ENCODE data around the gene COMP. TPM values are rescaled to one million over a fixed set of nuclear protein-coding genes. Genes with fewer than 3 reads are reported as not detected.

The COMP gene
- polyA plus RNA-seq, 2 of the 4 experiments (the other 2 are of a cell fraction), result not detected

DNA sequence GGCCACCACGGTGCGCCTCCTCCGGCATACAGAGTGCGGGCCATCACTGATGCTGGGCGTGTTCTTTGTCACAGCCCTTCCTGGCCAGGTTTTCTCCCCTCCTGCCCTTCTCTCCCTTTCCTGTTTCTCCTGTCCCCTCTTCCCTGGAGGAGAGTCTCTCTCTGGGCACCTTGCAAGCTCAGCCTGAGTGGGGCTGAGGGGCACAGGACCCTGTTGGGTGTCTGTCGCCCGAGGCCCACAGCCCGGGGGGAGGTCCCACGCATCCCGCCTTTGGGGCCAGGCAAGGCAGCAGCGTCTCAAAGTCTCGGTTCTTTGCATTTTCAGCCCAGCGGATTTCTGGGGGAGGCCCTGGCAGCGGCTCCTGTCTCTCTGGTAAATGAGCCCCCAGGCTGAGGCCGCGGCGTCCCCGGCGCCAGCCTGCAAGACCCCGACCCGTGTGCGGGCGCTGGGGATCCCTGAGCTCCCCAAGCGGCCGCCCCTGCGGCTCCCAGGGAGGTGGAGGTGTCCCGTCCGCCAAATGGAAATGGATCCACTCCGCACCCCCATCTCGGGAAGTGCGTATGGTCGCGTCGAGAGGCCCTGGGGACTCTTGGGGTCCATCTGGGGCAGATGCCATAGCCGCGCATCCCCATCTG is 47.2 kb downstream of the COMP start (continued):
- TF ChIP-seq, protein P1, sequence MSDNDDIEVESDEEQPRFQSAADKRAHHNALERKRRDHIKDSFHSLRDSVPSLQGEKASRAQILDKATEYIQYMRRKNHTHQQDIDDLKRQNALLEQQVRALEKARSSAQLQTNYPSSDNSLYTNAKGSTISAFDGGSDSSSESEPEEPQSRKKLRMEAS (IDR thresholded peaks at IDR 0.05), result no peak

GRCh38 chr19:18742838-18743783 is 48.0 kb downstream of the COMP start:
- H3K27ac ChIP-seq, result no peak overlapping the region
- 86% methylated on average over 20 of the region's 38 CpGs for WGBS (ENCODE audit: missing lambda C conversion rate)
- no peak; a peak in 1 of 6 replicates for ATAC-seq
- peak; percentile 13 for TF ChIP-seq MAFK (IDR thresholded peaks at IDR 0.05; ENCODE audit: partially characterized antibody)
- TF ChIP-seq, protein P2, sequence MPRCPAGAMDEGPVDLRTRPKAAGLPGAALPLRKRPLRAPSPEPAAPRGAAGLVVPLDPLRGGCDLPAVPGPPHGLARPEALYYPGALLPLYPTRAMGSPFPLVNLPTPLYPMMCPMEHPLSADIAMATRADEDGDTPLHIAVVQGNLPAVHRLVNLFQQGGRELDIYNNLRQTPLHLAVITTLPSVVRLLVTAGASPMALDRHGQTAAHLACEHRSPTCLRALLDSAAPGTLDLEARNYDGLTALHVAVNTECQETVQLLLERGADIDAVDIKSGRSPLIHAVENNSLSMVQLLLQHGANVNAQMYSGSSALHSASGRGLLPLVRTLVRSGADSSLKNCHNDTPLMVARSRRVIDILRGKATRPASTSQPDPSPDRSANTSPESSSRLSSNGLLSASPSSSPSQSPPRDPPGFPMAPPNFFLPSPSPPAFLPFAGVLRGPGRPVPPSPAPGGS (IDR thresholded peaks at IDR 0.05), result no peak
- no peaks in the 10 kb centered on the region for H3K9me3 ChIP-seq
- peaks cover under 1% of the 10 kb centered on the region; the same call in 1 of the 3 replicates for H3K4me1 ChIP-seq
- POLR2A ChIA-PET, result no interaction called here
- FAIRE-seq, result no peak
- no peak overlapping the region for H3K4me2 ChIP-seq
- H3K4me3 ChIP-seq, result no peak overlapping the region
- CTCF ChIA-PET, result no interaction called here
- no peak for DNase-seq (ENCODE audit: low read depth in 1 of 2, low spot score in 1 of 2)

GRCh38 chr19:18742324-18742723 is 48.8 kb downstream of the COMP start:
- peaks cover 9% of the 10 kb centered on the region; the same call in 1 of the 3 replicates for H3K4me1 ChIP-seq
- H3K4me3 ChIP-seq, result no peak overlapping the region
- no peak for TF ChIP-seq KDM1A (IDR thresholded peaks at IDR 0.05; ENCODE audit: low read depth)
- no peak for TF ChIP-seq FOSL2 (IDR thresholded peaks at IDR 0.05)
- TF ChIP-seq FOSL2 (CRISPR knock-in tag; IDR thresholded peaks at IDR 0.05), result no peak
- no peak for TF ChIP-seq RCOR1 (IDR thresholded peaks at IDR 0.05; ENCODE audit: low read depth, low read length)
- DNase-seq (ENCODE audit: low read depth in 1 of 2, low spot score in 1 of 2) (no peak), FAIRE-seq (no peak), ATAC-seq (no peak)
- POLR2A ChIA-PET, result no interaction called here
- H3K27ac ChIP-seq, result no peak overlapping the region
- CTCF ChIA-PET, result interaction anchor here (0.6 kb wide), 1 partner anchor 20 kb away, joined by 3 read pairs; no protein-coding TSS in a partner anchor
- 94% methylated on average over 6 of the region's 14 CpGs for WGBS (ENCODE audit: missing lambda C conversion rate)
- no peak overlapping the region for H3K4me2 ChIP-seq
- H3K9me3 ChIP-seq, result no peaks in the 10 kb centered on the region

GRCh38 chr19:18741124-18742121 is 49.7 kb downstream of the COMP start:
- no peak overlapping the region for H3K27ac ChIP-seq
- no peak overlapping the region for H3K4me2 ChIP-seq
- 76% methylated on average over 11 of the region's 27 CpGs for WGBS (ENCODE audit: missing lambda C conversion rate)
- ChIA-PET CTCF (interaction anchor here (0.6 to 1.5 kb wide), 2 partner anchors 21 to 26 kb away, joined by 3 to 4 read pairs; no protein-coding TSS in a partner anchor), POLR2A (no interaction called here)
- peaks cover 9% of the 10 kb centered on the region; the same call in 1 of the 3 replicates for H3K4me1 ChIP-seq
- TF ChIP-seq NFE2L2 (conservative IDR thresholded peaks at IDR 0.05; ENCODE audit: low read length) (no peak), SREBF2 (IDR thresholded peaks at IDR 0.05) (no peak), CHD4 (IDR thresholded peaks at IDR 0.05; ENCODE audit: borderline replicate concordance) (no peak), HOXB13 (CRISPR knock-in tag; IDR thresholded peaks at IDR 0.05; ENCODE audit: low read depth) (no peak), NPAS2 (CRISPR knock-in tag; IDR thresholded peaks at IDR 0.05; ENCODE audit: borderline replicate concordance) (no peak), FOXS1 (CRISPR knock-in tag; IDR thresholded peaks at IDR 0.05) (no peak), E2F6 (IDR thresholded peaks at IDR 0.05; ENCODE audit: borderline replicate concordance, low read depth) (no peak), HEYL (CRISPR knock-in tag; IDR thresholded peaks at IDR 0.05) (no peak), RARB (CRISPR knock-in tag; IDR thresholded peaks at IDR 0.05) (no peak)
- TF ChIP-seq, protein P3, sequence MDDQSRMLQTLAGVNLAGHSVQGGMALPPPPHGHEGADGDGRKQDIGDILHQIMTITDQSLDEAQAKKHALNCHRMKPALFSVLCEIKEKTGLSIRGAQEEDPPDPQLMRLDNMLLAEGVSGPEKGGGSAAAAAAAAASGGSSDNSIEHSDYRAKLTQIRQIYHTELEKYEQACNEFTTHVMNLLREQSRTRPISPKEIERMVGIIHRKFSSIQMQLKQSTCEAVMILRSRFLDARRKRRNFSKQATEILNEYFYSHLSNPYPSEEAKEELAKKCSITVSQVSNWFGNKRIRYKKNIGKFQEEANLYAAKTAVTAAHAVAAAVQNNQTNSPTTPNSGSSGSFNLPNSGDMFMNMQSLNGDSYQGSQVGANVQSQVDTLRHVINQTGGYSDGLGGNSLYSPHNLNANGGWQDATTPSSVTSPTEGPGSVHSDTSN (IDR thresholded peaks at IDR 0.05), result no peak
- no peak for DNase-seq (ENCODE audit: low read depth in 1 of 2, low spot score in 1 of 2)
- no peak for FAIRE-seq
- H3K9me3 ChIP-seq, result no peaks in the 10 kb centered on the region
- H3K4me3 ChIP-seq, result no peak overlapping the region
- ATAC-seq, result peak in 1 of 2 experiments; percentile 23; a peak in 2 of 6 replicates
